ENCODE measurements around the gene GZF1.

The GZF1 gene

DNA sequence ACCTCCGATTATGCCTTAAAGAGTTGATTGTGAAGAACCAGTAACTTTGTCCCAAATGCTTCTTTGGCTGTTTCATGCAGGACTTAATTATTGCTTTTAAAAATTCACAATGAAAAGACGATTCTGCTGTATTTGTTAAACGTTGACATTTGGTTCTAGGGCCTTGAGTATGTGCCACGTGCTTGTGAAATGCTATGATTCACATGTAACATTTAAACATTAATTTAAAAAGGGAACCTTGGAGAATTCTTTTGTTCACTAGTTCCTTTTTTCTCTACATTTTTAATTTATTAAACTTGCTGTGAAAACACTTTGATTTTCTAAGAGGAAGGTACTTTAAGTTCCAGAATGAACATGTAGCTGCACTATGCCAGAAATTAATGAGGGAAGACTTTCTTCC, 9.5 kb downstream of the GZF1 start:
- DNase-seq = no peak

DNA sequence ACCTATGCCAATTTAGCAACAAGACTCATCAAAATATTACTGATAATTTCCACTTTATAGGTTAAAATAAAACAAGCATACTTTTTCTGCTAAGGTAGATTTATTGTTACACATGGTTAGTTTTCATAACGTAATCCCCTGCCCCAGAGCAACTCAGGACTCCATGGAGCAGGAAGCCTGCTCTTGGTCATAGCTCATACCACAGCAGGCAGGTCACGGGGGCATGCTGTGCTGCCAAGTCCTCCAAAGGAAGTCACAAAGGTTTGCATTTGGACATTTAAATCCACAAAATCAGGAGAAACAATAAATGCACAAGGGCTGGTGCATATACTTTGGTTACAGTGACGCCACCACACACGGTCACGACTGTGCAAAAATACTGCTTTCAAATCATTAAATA, 12.5 kb downstream of the GZF1 start:
- DNase-seq = no peak

DNA sequence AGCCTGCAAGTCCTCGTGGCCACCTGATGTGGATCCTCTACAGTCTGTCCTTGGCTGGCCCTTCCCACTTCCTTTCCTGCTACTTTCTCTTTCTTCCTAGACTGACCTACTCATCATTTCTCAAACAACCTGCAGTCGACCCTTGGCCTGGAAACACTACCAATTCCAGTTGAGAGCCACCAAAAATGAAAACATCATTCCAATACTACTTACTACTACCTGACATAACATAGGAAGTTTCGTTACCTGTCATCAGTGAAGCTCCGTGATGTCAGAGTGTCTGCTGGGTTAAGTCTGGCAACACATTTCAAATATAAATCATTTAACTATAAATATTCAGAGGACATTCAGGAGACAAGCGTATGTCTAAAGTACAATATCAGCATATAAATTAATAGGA, 13.8 kb downstream of the GZF1 start:
- DNase-seq = no peak

DNA sequence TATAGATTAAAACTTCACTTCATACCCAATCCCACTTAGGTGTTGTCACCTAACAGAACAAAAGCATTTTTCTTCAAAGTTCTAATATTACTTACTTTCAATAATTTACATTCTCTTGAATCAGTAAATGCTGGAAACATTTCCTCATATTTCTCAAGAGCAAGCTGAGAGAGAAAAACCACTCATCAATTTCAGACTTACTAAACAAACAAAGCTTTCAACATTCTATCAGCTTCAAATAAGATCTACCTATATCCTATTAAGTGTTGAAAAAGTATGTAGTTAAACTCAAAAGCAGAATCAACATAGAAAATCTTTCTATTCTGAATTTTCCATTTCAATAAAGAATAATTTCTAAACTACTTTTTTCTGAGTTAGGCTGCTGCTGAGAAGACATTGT, 17.8 kb downstream of the GZF1 start:
- DNase-seq = no peak

DNA sequence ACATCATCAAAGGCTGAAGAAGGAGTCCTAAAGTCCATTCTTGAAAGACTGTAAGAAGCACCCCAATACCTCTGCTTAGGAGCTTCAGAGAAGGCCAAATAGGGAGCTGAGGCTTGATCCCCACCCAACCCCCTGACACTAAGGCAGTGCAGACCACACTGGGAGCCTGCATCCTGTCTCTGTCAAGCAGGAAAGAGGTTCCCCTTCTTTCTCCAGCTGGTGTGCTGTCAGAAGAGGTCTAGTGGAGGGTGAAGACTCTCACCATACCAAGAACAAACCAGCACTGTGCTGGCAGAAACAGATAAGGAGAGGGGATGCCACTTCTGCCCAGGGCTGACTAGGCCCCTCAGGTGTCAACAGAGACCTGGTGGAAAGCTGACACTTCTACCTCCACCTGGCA, 19.9 kb downstream of the GZF1 start:
- no peak for DNase-seq

DNA sequence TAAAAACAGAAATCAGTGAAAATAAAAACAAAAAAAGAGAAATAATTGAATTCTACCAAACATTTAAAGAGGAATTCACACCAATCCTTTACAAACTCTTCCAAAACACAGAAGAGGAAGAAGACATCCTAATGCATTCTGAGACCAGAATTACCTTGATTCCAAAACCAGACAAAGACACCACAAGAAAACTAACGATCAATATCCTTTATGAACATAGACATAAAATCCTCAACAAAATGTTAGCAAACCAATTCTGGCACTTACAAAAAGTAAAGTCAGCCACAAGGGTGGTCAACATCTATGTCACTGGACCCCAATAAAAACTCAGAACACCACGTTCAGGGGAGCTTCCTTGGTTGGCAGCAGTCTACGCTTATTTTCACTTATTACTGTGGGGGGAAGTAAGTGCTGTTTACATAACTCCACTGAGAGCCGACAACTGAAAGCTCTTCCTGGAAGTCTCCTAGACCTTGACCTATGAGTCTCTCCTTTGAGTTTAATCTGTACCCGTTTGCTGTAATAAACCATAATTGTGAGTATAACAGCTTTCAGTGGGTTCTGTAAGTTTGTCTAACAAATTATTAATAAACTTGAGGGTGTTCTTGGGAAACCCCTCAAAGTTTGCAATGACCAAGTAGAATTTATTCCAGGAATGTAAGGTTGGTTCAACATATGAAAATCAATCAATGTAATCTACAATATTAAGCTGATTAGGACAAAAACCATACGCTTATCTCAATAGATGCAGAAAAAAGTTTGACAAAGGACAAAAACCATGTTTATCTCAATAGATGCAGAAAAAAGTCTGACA, 24.5 kb downstream of the GZF1 start:
- no peak for DNase-seq

DNA sequence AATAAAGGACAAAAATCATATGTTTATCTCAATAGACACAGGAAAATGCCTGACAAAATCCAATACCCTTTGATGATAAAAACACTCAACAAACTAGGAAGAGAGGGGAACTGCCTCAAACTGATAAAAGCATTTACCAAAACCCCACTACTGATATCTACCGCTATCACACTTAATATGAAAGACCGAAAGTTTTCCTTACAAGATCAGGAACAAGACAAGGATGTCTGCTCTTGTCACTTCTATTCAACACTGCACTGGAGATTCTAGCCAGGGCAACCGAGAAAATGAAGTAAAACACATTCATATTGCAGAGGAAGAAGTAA, 25.1 kb downstream of the GZF1 start:
- no peak for DNase-seq

DNA sequence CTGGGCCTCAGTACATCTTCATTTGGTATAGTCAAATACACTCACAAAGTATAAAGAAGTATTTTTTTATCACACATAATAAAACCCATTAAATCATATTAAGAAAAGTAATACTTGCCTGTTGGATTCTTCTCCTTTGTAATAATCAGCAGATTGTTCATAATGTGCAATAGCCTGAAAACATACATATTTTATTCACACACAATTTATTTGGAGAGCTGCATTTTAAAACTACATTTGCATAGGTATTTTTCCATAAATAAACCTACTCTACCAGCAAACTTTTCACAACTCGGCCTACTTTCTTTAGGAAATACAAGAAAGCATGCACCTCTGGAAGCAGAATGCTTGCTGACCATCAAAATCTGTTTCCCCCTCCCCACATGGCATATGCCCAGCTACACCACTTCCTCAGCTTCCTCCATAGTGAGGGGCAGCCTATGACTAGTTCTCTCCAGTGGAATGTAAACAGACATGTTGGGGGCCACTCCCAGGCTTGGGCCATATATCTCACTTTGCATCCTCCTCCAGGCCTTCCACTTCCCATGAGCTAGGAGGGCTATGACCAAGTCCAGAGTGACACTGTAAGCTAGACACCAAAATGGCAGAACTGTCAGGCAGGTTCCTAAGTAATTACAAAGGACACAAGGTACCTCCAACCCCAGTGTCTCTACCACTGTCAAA, 28.3 kb downstream of the GZF1 start:
- no peak for DNase-seq

DNA sequence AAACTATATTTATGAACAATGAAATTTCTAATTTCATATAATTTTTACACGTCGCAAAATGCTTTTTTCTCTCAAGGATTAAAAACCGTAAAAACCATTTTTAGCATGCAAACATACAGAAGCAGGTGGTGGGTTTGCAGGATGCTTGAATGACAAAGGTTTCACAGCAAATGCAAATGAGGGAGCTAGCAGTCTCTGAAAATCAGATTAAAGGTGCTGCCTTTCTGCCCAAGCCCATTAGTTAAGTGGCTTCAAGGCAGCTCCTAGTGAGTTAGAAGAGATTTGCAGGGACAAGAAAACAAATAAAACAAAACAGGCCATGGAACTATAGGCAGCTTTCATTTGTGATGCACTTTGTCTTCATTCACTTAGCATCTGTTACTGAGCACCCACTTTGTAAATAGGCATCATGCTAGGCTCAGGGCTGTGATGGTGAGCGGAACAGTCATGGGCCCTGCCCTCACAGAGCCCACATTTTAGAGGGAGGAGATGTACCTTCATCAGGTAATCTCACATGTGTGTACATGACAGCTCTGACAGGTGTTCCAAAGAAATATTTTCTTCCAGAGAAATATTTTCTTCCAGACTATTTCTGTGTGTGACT, 29.8 kb downstream of the GZF1 start:
- no peak for DNase-seq

DNA sequence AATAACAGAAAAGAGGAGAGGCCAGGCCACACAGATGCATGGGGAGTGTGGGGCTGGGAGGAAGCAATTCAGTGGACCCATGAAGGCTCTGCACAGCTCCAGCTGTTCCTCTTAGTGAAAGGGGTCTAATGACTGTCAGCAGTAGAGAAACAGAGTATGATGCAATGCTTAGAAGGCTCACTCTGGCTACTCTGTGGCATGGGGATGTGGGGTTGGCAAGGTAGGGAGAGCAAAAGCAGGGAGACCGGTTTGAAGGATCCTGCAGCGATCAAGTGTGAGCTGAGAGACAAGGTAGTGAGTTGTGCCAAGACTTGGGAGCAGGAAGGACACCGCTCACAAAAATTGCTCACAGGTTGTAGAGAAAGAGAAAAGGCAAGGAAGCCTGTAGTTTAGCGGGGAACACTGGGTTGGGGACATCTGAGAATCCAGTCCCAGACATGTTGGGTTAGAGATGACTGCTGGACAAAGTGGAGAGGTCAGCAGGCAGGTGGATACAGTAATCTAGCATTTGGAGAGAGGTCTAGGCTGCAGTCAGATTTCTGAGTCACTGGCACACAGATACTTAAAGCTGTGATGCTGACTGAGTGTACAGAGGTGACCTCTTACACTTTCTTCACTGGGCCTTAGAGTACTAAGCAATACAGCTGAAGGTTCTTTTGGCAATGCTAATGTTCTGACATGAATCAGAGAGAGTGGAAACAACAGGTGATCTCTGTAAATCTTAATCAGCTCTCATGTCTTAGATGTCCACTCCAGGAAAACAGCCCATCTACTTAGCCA, 32.2 kb downstream of the GZF1 start:
- no peak for DNase-seq

DNA sequence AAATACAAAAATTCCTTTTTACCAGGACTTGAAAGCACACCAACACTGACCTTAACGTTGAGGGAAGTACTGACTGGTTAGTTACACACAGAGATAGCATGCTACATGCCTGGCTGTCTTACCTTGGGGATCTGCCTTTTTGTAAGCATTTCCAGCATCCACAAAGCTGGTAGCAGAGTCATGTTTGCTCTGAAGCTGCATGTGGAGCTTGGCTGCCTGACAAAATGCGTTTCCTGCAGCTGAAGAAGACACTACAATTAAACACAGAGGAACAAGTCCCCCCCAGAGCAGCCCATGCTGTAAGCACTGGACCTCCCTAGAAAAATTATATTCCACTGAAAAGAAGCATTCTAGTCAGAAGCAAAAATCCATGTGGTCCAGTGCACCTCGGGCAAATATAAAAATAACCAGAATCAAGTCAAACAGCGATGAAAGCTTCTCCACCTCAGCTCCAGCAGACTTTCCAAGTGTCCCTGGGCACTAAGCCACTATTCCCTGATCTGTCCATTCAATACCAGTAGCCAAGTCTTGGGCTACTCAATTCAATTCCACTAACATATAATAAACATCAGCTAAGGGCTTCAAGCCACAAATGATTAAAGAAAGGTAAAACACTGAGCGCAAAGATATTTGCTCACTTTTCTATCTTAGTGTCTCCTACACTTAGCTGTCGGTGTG, 35.1 kb downstream of the GZF1 start:
- no peak for DNase-seq

DNA sequence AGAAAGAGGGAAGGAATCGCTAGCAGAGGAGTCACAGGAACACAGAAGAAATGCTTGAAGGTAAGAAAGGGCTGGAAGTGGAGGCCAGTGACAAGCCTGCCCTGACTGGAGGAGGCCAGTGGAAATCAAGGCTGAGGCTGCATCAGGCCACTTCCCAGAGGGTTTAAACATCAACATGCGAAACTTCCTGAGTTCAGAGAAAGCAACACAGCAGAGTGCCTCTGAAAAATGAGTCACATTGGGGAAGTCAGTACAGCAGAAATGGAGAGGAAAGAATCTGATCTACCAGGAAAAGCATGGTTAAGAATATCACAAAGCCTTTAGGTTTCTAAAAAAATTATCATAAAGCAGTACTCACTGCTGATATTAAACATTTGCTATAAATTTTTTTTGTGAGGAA, 36.0 kb downstream of the GZF1 start:
- DNase-seq = no peak

DNA sequence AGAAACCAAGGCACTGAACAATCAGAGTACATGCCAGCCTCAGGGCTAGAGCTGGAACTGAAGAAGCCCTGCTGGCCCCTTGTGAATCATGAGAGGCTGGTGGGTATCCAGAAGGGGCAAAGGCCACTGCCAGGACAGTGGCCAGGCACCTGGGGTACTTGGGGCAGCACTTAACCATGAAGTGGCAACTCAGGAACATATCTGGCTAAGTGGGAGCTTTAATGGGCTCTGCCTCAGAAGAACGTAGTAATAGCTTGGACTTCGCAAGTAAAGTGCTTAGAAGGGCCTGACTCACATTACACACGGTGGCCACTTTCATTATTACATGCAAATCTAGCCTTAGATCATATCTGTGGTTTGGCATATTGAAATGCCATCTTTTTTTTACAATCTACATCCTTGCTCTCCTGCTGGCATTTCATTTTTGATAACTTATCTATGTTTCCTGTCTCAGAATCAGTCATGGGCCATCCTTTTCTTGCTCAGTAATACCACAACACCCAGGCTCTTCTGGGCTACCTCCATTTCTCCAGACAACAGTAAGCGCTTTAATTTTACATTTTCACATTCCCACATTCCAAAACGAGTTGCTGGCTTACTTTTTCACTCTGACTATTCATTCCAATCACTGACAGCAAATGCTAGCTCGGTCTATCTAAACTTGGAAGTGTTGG, 37.7 kb downstream of the GZF1 start:
- DNase-seq = no peak

DNA sequence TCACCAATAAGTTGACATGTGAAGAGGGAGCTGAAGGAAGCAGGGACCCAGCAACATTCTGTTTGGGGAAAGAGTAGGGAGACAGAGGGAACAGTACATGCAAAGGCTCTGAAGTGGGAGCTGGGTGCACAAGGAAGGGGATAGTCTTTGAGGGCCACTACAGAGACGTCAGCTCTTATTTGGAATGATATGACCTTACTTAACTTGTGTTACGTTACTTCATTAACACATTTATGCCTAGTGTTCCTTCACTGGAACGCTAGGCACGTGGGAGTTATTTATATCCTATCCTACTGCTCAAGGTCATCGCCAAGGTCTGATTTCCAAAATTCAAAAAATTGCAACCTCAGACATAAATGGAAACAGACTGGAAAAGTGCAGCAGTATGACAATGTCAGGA, 39.1 kb downstream of the GZF1 start:
- DNase-seq = no peak

DNA sequence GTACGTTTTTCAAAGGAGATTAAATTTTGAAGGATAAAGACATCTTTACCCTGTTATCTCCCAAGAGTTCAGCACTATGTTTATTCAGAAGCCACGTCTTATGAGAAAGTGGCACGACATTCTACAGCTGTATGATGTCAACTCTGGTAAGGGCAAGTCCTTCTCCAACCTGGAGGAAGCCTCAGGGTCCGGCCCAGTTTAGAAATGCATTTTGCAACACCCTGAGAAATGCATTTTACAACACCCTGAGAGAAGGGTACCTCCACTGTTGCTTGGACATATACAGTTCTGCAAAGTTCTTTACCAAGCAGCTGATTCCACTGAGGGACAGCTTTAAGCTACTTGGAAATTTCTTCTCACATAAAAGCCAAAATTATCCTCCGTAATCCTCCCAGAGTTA, 41.8 kb downstream of the GZF1 start:
- no peak for DNase-seq

DNA sequence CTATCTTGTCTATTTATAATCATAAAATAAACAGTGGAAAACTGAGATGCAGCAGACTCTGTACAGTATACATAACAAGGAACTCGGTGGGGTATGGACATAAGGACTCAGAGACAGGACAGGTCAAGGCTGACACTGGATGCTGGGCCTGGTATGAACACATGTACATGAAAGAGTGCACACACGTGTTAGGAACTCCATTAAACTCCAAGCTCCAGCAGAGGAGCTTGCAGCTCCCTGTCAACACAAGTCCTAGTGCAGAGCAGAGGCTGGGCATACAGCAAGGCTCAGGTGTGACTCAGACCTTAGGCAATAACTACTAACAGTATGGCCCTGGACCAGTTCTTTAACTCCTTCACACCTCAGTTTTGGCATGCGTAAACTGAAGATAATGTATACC, 42.2 kb downstream of the GZF1 start:
- DNase-seq = no peak

DNA sequence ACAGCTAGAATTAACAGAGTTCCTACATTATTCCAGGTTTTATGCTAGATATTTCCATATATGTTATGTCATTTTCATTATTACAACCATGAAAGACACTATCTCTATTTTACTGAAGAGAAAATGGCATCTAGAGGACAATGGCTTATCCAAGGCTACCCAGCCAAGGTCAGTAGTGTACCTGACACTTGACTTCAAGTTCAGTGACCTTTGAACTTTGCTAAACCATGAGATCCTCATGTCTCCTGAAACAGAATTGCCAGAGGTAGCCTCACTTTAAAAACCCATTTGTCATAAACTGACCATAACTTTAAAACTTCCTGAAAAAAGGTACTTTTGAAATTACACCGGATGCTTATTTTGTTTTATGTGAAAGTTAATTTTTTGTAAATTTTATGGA, 44.9 kb downstream of the GZF1 start:
- DNase-seq = no peak

DNA sequence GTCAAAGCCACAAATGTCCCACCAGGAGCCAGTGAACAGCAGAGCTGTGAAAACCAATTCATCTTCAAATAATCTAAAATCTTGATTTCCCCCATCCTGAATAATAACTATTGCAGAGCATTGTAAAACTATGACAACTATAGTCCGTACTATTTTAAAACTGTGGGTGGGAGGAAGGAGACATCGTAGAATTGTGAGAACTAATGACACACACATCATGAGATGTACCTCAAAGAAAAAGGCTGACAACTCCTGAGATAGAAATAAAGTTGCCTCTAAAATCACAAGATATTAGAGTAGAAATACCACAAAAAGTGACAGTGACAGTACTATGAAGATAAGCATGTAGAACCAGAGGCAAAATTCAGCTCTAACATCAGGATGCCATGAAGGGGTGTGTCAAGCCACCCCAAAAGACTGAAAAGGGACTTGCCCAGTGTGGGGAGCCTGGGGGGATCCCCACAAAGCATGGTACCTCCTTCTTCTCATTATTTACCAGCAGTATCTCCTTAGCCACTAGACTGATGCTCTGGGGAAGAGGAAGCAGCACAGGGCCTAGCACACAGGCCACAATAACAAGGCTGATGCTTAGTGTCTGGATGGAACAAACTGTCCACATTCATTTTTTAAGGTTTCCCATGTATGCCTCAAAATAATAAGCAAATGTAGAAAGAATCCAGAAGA, 45.9 kb downstream of the GZF1 start:
- no peak for DNase-seq

DNA sequence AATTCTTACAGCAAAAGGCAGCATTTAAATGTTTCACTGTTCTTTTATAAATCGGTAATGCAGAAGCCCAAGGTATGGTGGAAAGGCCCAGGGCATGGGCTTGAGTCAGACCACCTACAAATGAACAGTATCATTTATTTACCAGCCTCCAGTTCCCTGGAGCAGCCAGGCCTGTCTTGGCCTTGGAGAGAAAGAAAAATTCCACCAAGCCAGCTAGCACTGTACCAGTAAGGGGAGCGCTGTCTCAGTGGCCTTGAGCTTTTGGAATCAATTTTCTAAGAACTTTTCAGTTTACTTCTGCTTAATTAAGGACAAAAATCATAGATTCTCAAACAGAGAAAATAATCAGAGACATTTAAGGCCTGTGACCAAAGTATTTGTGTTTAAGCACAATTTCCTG, 47.0 kb downstream of the GZF1 start:
- no peak for DNase-seq

DNA sequence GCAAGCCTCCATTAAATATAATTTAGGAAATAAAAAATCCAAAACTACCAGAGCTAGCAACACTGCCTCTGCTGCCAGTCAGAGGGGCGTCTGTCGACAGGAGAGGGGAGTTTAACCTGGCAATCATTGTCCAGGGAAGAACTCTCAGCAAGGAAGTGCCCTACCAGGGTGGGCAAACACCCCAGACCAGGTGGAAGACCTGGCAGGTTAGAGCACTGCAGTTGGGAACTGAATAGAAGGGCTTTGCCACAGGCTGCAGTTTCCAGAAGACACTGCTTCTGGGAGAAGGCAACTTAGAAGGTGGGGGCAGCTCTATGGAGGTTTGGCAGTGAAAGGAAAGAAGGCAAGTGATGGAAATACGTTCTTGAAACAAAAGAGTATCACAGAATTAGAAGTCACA, 47.8 kb downstream of the GZF1 start:
- no peak for DNase-seq

DNA sequence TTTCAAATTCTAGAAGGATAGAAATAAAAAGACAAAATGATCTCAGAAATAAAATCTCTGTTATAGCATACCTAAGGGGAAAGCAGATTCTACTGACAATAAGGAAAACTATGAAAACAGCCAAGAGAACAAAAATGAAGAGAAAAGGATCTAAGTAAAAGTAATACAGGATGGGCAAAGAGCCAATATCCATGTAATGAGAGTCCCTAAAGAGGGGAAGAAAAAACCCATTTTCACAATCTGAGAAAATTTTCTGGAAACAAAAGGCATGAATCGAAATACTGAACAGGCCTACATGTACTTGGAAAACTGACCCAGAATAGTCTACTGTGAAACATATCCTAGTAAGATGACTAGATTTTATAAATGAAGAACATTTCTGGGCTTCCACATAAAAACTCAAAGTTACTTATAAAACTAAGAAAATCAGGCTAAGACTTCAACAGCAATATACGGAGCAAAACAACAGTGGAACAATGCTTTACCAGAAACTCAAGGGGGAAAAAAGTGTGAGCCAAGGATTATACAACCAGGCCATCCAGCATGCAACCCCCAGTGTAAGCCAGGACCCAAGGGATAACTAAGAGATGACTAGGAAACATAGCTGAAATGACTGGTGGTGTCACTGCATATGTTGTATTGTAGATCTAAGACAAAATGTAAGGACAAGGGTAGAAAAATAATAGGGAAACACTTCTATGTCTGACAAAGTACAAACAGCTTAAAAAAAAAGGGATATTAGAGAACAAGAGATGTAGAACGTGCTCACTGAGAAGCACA, 49.1 kb downstream of the GZF1 start:
- DNase-seq = no peak

Data from activated T-cell treated with anti-CD3 and anti-CD28 coated beads, Interleukin-2, amount 50 U/mL, for 1 hour (primary cell).